ENCODE measurements around the gene TMEM132D.

- TF ChIP-seq, protein P1, sequence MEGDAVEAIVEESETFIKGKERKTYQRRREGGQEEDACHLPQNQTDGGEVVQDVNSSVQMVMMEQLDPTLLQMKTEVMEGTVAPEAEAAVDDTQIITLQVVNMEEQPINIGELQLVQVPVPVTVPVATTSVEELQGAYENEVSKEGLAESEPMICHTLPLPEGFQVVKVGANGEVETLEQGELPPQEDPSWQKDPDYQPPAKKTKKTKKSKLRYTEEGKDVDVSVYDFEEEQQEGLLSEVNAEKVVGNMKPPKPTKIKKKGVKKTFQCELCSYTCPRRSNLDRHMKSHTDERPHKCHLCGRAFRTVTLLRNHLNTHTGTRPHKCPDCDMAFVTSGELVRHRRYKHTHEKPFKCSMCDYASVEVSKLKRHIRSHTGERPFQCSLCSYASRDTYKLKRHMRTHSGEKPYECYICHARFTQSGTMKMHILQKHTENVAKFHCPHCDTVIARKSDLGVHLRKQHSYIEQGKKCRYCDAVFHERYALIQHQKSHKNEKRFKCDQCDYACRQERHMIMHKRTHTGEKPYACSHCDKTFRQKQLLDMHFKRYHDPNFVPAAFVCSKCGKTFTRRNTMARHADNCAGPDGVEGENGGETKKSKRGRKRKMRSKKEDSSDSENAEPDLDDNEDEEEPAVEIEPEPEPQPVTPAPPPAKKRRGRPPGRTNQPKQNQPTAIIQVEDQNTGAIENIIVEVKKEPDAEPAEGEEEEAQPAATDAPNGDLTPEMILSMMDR (IDR thresholded peaks at IDR 0.05), result no peak
- TF ChIP-seq POLR2A (IDR thresholded peaks at IDR 0.05), result no peak
Observed at GRCh38 chr12:129101816-129102215, 802.0 kb downstream of the TMEM132D start.

Data from body of pancreas (tissue), 4 donors.